HG03460 (cell line): Measurements from ENCODE around the gene TREM1.
A peak's percentile ranks its signal among the peaks of the same experiment; 100 is the strongest.

Experiments
- ATAC-seq: cut with Tn5 transposase; IDR thresholded peaks from one replicate; pipeline ENCODE4 v1.9.1; 2021; ENCODE audit not compliant: unreplicated experiment

The TREM1 gene

DNA sequence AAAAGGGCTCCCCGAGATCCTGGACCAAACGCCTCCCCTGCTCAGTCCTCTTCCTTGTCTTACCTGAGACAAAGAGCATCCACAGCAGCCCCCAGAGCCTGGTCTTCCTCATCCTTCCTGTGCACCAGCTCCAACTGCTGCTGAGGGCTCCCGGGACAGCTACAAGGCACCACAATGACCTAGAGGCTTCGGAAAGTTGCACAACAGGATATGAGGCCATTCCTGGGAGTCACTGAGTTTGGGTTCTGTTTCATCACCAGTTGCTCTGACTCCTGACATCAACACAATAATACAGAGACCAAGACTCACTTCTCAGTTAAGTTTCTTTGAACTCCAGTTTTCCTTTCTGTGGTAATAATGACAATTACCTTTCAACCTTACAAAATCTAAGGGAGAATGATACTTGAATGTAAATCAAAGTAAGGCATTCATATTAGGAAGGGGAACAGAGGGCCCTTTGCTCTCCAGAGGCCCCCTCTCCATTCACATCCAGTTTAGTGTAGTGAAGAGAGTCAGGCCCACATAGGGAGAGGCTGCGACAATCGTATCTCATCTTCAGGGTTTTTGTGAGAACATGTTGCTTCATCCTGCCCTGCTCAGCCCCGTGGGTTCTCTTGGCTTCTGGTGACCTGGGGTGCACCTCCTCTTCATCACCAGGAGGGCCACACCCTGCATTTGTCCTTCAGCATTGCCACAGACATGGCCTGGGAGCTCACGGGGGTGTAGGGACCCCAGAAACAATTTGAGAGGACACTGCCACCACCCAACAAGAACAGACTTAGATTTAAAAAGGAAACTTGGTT, at the start of gene TREM1:
TSS of gene TREM1 (minus strand) at position 139 of the 803 bp plus-strand sequence. CDS start at position 112, 27 bp downstream.
- no peak for ATAC-seq

DNA sequence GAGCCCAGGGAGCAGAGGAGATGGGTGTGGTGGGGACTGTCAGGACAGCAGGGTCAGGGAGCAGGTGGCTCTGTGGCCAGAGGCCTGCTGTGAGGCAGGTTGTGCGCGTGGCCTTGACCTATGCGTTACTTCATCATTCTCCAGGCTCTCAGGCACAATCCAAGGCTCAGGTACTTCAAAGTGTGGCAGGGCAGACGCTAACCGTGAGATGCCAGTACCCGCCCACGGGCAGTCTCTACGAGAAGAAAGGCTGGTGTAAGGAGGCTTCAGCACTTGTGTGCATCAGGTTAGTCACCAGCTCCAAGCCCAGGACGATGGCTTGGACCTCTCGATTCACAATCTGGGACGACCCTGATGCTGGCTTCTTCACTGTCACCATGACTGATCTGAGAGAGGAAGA, 49.5 kb upstream of the TREM1 start:
- no peak for ATAC-seq

- no peak for ATAC-seq
Observed at GRCh38 chr6:41335296-41335695, 48.8 kb upstream of the TREM1 start, which contains the start of gene NCR2. Gene NCR2 (plus strand): TSS chr6:41335608. CDS start chr6:41335877, 269 bp downstream.

- ATAC-seq: no peak
Observed at GRCh38 chr6:41334482-41335040, 48.1 kb upstream of the TREM1 start.

DNA sequence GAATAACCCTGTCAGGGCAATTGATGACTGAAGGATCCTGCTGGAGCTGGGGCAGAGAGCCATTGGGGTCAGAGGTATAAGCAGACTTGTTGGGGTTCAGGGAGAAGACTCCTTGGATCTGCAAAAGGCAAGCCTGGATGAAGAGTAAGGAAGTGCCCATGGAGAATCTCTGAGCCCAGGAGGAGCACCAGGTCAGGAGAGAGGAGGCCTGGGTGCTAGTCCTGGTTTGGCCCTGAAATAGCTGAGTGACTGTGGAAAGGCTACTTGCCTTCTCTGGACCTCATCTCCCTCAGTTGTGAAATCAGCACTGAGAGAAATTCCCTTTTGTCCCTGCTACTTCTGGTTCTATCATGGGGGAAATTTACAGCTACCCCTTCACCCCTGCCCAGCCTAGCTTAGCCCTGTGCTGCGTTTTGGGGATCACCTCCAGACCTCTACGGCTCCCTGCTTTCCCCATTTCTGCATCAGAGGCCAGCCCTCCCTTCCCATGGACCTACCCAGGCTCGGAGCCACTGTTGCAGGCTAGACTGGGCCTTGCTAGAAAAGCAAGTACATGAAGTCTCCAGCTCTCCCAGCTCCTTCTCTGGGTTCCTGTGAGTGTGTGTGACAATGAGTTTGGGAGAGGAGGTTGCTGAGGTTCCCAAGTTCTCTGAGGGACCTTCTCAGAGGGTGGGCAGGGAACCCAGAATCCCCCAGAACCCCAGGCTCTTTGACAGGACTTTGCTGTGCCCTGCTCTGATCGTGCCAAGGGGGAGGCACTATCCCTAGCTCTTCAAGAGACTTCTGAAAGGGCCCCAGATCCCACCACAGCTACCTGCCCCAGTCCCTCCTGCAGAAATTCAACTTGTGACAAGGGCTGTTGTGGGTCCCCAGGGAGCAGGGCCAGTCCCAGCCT, 46.6 kb upstream of the TREM1 start:
- ATAC-seq: no peak

DNA sequence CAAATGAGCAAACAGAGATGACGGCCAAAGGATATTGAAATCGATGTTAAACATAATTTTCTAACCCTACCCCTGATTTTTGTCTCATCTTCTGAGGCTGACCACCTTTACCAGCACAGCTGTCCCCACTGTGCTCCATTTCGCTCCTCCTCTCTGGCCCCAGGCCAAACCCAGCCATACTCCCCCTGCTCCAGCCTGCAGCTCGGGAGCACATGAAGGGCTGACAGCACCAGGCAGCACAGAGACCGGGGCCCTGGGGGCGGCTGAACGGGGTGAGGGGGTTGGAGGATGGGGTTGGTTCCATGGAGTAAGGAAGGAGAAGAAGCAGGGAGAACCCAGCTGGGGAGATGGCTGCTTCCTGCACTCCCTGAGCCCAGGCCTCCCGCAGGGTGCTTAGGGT, 45.8 kb upstream of the TREM1 start:
- no peak for ATAC-seq

- no peak for ATAC-seq
Observed at GRCh38 chr6:41331401-41332150, 45.1 kb upstream of the TREM1 start.

DNA sequence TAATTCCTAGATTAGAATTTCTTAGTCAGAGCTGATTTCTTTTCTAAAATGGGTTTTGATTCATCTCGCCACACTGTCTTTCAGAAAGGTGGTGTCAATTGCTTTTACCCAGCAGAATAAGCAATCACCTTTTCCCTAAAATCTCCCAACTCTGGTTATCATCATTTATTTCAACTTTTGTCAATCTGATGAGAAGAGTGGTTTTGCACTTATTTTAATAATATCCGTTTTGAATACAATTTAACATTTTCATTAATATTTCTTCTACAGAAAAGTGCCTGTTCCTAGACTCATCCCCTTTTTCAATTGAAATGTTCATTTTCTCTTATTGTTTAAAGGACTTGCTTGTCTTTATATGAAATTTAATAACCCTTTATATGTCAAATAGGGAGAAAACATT, 40.7 kb upstream of the TREM1 start:
- ATAC-seq: no peak

DNA sequence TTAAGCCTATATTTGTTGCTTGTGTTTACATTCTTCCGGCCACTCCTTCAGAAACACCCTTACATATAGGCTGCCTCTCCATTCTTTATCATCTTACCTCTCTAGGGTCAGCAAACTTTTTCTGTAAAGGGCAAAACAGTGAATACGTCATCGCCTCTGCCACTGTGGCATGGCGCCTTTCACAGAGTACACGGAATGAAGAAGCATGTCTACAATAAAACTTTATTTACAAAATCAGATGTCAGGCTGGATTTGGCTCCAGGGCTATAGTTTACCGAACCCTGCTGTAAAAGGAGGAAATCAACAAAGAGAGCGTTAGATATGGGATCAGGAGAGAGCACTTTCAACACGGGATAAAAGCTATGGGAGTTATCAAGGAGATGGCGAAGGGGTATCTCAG, 39.6 kb upstream of the TREM1 start:
- ATAC-seq: no peak

DNA sequence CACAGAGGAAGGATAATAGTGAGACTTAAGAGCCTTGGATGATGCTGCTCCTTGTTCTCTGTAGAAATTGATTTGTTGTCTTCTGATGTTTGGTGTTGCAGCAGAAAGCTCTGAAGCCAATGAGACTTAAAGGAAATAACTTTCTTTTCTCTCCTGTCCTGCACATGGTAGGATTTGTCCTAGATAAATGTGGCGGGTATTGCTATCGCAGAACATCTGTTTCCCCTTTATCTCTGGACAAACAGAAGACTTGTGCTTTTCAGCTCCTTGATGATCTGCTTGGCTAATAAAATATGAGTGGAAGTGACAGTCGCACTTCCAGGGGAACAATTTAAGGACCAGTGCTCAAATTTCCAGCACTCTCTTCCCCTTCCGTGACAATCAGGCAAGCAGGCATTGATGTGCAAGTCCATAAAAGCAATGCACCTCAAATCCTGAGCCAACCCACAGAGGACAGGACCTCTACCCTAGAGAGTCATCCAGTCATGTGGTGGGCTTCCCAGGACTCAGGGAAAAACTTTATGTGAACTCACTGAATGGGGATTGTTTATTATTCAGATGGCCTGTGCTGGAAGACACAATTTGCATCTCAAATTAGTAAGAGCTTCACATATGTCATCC, 39.1 kb upstream of the TREM1 start:
- no peak for ATAC-seq

GRCh38 chr6:41321183-41321582, 34.7 kb upstream of the TREM1 start:
- ATAC-seq: no peak

GRCh38 chr6:41318654-41319565, 32.4 kb upstream of the TREM1 start:
- peak; percentile 90 for ATAC-seq

- no peak for ATAC-seq
Observed at GRCh38 chr6:41318261-41318653, 31.8 kb upstream of the TREM1 start.

DNA sequence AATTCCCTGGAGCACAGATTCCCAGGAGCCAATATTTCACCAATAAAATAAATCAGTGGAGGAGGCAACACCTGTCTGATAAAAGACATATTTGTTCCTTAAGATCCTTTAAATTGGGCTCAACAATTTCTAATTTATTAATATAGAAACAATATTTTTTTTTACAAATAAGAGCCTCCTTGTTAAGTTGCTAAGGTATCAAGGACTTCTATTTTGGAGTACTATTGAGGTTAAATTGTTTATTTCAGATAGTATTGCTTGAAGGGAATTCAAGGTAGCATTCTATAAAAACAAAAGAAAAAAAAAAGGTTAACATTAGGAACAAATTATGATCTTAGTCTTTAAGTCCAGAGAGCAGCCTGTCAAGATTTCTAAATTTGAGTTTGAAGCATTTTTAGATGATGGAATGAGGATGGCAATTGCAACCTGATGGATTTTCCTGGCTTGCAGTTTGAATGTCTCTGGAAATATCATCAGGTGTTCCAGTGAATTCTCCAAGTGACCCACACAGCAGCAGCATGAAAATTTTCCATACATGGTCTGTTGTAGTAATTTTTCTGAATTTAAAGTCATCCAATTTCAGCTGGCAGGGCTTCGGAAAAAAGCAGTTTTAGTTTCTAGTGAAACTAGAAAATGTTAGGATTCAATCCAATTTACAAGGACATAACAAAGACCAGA, 29.6 kb upstream of the TREM1 start:
- no peak for ATAC-seq

GRCh38 chr6:41315203-41315602, 28.7 kb upstream of the TREM1 start:
- ATAC-seq: no peak

DNA sequence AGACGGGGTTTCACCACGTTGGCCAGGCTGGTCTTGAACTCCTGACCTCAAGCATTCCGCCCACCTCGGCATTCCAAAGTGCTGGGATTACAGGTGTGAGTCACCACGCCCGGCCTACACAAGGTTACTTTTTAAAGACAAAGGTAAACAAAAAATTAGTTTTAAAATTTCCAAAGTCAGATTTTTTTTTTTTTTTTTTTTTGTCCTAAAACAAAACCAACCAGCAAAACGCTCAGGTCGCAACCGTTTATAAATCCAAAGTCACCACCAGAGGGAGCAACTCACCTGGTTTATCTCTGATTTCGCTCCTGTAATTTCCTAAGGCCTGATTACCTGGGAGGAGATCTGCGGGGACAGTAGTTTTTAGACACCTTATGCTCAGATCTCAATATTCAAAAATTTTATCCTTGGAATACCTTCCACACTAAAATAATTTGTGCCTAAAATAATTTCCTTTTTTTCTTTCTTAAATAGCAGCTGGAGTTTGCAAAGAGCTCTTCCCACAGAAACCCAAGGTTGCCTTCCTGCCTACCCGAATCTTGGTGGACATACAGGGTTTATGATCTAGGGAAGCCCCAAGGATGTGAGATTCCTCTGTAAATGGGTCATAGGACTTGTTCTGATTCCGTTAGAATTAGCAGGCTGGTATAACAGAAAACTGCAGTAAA, 19.8 kb upstream of the TREM1 start:
- ATAC-seq: no peak

DNA sequence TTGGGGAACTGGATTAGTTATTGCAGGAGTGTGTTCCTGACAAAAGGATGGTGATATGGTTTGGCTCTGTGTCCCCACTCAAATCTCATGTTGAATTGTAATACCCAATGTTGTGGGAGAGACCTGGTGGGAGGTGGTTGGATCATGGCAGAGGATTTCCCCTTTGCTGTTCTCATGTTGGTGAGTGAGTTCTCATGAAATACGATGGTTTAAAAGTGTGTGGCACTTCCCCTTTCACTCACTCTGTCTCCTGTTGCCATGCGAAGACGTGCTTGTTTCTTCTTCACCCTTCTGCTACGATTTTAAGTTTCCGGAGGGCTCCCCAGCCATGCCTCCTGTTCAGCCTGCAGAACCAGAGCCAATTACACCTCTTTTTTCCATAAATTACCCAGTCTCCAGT, 16.2 kb upstream of the TREM1 start:
- ATAC-seq: no peak

DNA sequence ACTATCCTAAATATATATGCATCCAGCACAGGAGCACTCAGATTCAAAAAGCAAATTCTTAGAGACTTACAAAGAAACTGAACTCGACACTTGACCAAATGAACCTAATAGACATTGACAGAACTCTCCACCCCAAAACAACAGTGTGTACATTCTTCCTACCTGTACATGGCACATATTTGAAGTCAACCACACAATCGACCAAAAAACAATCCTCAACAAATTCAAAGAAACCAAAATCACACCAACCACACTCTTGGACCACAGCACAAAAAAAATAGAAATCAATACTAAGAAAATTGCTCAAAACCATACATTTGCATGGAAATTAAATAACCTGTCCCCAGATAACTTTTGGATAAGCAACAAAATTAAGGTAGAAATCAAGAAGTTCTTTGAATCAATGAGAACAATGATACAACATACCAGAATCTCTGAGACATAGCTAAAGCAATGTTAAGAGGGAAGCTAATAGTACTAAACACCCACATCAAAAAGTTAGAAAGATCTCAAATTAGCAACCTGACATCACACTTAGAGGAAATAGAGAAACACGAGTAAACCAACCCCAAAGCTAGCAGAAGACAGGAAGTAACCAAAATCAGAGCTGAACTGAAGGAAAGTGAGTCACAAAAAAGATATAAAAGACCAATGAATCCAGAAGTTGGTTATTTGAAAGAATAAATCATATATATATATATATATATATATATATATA, 12.5 kb upstream of the TREM1 start:
- no peak for ATAC-seq
